ENCODE data around the gene CHMP1A.

DNA sequence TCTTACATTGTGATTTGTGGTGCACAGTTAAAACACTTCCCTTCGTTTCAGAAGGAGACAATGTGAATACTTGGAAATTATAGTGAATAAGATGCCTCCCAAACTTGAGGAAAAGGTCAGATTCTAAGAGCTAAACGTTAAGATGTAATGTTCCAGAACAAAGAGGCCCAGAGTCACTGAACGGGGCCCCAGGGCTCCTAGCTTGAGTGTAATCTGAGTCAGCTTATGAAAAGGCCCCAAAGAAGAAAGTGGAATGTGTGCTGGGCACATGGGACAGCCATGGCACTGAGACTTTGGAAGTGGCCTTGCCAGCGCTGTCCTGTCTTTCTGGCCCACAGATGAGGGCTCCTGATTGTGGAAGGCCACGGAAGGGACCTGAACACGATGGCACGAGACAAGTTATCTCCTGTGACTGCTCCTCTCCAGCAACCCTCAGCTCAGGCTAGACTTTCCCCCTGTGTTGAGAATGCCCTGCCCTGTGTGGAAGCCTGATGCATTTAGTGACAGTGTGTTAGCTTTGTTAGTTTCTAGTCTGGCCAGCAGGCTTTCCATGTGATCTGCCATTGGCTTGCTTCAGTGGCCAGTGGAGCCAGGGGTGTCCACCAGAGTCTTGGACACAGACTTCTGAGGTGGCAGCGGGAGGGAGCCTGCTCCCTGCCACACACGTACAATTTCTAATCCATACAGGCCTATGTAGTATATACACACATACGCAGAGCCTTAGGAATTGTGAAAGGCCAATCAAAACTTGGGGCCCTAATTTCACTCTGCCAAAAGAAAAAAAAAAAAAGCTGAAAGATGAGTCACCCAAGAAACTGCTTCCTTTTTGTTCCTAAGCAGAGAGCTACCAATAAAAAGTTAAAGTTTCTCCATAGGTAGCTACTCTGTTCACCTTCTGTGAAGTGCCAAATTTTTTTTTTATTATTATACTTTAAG, 13.3 kb upstream of the CHMP1A start:
- TF ChIP-seq POLR2AphosphoS5 (IDR thresholded peaks at IDR 0.05; ENCODE audit: low read depth, low read length): no peak
- TF ChIP-seq, protein P1, sequence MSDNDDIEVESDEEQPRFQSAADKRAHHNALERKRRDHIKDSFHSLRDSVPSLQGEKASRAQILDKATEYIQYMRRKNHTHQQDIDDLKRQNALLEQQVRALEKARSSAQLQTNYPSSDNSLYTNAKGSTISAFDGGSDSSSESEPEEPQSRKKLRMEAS (IDR thresholded peaks at IDR 0.05): no peak
- TF ChIP-seq, protein P2, sequence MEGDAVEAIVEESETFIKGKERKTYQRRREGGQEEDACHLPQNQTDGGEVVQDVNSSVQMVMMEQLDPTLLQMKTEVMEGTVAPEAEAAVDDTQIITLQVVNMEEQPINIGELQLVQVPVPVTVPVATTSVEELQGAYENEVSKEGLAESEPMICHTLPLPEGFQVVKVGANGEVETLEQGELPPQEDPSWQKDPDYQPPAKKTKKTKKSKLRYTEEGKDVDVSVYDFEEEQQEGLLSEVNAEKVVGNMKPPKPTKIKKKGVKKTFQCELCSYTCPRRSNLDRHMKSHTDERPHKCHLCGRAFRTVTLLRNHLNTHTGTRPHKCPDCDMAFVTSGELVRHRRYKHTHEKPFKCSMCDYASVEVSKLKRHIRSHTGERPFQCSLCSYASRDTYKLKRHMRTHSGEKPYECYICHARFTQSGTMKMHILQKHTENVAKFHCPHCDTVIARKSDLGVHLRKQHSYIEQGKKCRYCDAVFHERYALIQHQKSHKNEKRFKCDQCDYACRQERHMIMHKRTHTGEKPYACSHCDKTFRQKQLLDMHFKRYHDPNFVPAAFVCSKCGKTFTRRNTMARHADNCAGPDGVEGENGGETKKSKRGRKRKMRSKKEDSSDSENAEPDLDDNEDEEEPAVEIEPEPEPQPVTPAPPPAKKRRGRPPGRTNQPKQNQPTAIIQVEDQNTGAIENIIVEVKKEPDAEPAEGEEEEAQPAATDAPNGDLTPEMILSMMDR (IDR thresholded peaks at IDR 0.05 in 2 of 3, conservative IDR thresholded peaks at IDR 0.05 in 1 of 3; ENCODE audit: borderline replicate concordance in 1 of 3, insufficient read depth in 1 of 3, low read depth in 2 of 3, low read length in 2 of 3): no peak
- TF ChIP-seq ZNF274 (IDR thresholded peaks at IDR 0.05; ENCODE audit: low read depth, low read length): no peak

Measured in HCT116 (cell line).